NCI-H187 (cell line): ENCODE results near the gene REV1.

Experiments
- DNase-seq, 2 experiments: peaks; one replicate each; lab custom pipeline; 2025; lab: John Stamatoyannopoulos, UW

Gene REV1

DNA sequence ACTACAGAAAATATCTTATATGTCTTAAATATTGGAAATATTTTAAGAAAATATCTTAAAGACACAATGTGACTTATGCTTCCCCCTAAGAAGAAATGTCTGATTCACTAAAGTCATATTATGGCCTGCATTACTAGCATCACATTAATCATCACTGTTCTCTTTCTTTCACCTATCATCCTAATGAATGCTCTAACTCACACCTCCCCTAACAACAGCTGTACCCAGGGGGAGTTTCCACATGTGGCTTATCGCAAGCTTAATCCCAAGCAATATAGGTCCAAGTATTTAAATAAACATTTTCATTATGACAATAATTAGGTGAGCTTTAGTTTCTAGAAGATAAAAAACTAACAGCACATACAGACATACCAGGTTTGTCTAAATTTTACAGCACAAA, 39.6 kb downstream of the REV1 start:
- no peak for DNase-seq

DNA sequence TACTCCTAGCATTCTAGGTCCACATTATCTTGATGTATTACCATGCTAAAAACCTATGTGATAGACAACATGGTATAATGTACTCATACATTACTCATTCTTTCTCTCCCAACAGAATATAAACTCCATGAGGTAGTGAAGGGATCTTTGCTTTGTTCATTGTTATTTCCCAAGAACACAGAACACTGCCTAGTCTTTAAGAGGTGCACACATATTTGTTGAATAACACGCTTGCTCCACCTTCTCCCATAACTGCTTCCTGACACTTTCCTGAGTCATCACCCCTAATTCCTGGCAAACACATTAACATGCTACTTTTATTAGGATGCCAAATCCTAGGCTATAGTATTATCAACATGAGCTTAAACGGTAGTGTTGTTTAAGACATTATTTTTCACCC, 41.3 kb downstream of the REV1 start:
- DNase-seq, result no peak

DNA sequence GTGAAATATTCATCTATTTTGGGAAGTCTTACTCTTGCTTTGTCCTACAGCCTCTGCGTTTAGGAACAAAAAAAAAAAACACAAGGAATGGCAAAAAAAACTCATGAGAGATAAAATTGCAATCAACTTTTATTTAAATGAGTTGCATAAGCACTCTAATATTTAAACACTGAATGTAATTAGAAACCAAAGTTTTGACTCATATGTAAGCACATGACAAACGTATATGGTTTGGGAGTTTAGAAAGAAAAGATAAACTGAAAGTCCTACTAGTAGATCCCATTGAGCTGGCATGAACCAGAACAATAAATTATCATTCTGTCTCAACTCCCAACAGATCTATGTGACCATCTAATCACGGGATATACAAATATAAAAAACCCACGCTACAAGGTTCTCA, 44.8 kb downstream of the REV1 start:
- no peak for DNase-seq

DNA sequence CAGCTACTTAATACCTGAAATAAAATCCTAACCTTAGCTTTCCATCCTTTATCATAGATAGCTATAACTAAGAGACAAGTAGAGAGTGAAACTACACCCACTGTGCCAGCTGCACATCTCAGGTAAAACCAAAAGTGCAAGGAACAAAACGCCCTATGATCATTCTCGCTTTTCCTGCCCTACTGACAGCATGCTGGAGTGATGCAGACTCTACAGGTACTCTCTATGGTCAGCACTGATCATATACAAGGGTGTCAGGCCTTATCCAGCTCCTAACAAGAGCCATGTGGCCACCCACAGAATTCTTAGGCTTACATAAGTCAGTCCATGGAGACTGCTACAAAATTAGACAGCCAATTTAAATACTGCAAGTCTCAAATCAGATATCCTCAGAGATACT, 45.6 kb downstream of the REV1 start:
- no peak for DNase-seq

DNA sequence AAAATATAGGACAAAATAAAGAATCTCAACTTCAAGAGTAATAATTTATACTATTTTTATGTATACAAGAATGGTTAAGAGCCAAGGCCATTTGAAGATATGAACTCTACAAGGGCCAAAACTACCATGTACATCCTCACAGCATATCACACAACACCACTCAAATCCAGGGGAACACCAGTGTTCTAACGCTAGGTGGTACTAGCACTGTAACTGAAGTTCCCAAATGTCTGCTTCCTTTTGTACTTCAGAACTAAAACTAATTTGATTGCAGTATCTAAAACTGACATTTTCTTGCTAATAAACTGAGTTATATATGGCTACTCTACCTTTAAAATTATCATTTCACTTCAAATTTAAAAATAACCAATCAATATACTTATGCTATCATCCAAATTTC, 47.0 kb downstream of the REV1 start:
- no peak for DNase-seq

DNA sequence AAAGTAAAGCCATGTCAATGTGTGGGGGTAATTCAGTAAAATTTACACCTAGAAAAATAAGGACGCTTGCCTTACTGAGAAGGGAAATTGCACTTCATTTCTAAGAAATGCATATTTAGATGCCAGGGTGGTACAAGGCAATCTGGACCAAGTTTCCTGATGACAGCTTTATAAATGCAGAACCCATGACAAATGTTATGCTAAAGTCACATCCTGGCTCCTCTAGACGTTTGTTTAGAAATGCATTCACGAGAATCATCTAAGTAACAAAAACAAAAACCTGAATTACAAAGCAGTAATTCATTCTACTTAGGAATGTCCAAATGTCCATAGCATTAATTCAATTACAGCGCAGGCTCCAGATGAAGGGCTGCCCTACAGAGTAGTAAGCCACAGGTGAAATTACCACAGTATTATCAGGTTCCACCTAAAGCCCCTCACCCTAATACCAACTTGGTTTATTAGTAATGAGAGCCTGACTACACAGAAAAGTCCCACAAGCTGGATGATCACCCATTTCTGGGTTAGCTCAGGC, 49.8 kb downstream of the REV1 start:
- DNase-seq, result no peak

DNA sequence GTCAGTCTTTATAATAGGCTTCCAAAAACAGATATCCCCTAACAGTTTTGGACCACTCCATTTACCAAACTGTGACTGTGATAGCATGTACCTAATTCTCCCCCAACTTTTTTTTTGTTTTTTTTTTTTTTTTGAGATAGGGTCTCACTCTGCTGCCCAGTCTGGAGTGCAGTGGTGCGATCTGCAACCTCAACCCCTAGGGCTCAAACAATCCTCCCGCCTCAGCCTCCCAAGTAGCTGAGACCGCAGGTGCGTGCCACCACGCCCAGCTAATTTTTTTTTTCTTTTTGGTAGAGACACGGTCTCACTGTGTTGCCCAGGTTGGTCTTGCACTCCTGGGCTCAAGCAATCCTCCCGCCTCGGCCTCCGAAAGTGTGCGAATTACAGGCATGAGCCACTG, 52.9 kb downstream of the REV1 start:
- no peak for DNase-seq

DNA sequence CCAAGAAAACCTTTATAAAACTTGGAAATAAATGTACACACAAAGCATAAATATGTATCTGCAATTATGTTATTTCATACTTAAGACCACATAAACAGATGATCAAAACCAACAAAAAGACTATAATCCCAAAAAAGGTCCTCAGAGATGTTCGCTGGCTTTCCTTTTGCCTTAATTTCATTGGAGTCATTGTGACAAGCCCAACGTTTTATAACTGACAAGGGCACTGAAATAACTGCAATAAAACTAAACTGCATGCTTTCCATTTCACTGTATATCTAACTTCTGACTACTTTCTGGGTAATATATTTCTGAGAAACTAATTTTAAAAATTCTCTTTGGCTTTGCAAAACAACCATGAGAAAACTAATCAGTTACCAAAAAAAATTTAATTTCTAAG, 56.5 kb downstream of the REV1 start:
- no peak for DNase-seq

DNA sequence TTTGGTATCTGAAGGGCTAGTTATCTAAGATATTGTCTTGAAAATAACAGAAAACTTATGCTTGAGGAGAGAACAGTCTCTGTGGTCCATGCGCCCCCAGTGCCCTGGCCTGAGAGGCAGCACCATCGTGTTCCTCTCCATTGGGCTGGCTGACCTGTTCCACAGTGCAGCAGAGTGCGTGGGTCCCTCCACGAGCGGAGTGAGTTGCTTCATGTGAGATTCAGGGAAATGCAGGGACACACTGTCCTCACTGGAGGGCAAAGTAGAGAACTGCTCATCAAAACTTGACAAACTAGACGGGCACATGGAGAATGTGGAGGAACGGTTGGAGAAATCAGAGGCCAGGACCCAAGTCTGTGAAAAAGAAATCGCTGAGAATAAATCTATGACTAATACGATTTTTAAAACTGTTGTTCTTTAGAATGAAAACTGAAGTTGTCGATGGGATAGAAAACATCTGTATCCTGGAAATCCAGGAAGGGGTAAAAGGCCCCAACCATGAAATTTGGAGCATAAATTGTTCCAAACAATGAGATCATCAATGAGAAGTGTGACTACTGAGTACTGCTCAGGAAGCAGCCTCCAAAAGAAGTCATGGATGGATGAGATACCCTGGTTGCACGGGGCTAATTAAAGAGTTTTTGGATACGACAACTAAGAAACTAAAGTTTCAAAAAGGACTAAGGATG, 58.1 kb downstream of the REV1 start:
- no peak for DNase-seq

DNA sequence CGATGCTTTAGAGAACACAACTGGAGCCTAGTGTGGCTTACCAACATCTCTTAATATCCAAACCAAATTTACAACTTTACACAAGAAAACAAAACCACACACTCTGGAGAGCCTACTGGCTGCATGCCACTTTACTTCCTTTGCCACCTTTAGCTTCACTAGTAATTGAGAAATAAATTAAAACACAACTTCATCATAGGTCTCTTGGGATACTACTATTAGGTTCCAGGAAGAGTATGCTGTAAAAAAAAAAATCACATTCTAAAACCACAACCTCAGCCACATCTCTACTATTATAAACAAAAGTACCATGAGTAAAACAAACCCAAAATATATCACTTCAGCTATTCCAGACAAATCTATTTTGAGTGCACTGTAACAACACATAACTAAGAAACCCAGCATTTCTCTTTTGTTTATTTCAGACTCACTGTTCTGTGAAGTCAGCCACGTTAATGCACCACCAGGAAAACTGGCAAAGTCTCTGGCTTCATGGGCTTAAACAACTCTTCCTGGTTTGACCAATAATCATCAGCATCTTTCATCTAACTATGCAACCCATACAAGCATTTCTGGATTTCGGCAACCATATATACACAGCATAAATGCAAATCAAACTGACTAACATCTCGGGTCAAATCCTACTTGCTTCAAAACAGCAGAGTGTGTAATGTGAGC, 59.1 kb downstream of the REV1 start:
- DNase-seq, result no peak

DNA sequence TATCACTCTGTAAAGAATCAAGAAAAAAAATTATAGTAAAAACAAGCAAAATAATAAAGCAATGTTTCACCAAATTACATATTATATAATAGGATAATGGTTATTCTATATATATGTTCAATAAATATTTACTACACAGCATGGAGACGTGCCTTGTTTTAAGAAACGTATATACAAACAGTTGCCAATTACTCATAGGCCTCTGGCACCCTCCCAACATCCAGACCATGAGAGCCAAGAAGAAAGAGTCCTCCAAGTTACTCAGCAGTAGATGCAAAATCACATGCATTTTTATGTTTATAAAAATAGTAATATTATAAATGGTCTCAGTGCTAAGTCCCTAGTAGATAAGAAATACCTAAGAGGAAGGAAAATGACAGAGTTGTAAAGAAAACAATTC, 64.8 kb downstream of the REV1 start:
- DNase-seq, result no peak

DNA sequence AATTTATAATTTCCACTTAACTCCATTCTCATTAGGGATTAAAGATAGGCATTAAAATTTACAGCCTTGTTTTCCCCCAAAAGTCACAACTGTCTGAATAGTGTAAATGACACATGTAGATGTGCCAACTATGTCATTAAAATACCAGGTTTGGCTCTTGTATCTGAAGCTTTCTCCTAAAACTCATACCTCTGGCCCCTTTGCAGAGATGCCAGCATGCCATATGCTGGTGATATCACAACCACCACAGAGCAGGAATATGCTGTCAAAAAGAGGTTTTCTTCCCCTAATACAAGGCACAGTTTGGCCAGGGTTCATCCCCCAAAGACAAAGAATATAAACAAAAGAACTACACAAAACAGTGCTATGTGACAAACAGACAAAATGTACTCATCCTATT, 65.4 kb downstream of the REV1 start:
- no peak for DNase-seq

DNA sequence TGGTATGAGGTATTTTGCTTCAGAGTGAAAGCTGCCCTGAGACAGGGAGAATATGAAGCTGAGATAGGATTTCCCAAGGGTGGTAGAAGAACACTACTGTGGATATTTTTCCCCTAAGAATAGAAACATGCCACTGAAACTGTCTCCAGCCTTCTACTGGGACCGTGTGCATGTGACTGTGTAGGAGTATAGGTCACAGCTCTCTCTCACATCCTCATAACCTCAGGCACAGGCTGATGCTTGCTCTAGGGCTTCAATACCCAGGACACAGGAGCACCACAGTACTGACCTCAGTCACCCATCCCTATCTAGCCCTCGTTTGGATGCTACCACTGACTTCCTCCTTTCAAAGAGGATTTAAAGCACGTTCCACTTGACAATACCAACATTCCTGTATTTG, 67.2 kb downstream of the REV1 start:
- DNase-seq, result no peak

DNA sequence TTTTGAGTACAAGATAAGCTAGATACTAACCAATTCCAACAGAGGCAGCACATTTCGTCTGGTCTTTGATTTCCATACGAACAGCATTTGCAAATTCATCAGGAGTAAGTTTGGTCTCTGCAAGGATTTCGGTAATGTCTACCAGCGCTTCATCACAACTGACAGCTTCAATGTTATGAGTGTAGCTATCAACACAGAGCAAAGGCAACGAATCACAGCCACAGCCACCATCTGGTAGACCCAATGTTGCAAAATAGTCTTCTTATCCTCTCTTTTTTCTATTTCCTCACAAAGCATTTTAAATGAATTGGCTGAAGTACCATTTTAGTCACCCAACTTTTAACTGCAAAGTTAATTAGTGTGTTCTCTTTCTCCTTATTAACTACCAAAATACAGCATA, 68.3 kb downstream of the REV1 start:
- DNase-seq, result no peak

DNA sequence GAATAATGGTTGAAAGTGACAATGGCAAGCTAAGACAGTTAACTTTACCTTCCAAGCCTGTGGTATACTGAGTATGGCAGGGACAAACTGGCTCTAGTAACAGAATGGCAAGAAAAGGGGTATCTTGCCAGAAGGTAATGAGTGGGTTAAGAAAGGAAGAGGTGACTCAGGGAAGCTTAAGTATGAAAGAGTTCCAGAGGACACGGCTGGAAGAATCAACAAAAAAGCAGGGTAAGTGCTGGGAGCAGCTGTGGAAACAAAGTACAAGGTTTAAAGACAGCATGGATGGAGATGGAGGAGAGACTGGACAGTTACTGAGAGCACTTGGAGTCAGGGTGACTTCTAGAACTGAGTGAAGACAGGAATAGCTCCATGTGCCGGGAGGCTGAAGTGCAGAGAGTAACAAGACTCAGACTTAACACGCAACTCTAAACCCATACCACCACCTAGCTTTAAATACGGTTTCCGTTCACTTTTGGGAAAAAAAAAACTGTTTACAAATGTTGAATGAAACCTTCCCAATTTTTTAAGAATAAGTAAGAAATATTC, 69.0 kb downstream of the REV1 start:
- no peak for DNase-seq

DNA sequence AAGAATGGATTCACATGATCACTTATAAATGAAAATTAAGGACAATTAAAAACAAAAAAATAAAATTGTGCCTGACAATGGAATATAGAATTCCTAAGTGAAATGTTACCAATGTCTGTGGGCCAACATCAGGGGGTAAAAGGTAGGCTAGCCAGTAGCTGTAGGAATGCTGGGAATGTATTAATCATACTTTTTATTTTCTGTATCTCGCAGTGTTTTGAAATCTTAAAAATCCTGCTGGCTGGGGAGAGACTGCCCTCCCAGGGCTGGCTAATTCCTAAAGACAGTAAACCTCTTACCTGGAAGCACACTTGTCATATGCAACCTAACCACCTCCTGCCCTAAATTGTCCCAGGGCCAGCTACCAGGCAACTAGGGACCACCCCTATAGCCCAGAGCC, 69.8 kb downstream of the REV1 start:
- no peak for DNase-seq

DNA sequence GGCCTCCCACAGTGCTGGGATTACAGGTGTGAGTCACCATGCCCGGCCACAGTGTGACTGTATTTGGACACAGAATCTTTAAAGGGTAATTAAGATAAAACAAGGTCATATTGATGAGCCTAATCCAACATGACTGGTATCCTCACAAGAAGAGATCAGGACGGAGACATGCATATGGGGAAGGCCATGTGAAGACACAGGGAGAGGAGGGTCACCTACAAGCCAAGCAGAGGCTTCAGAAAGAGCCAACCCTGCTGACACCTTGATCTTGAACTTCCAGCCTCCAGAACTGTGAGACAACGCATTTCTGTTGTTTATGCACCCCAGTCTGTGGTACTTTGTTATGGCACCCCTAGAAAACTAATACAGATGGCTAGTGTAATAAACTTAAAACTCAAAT, 72.4 kb downstream of the REV1 start:
- no peak for DNase-seq

DNA sequence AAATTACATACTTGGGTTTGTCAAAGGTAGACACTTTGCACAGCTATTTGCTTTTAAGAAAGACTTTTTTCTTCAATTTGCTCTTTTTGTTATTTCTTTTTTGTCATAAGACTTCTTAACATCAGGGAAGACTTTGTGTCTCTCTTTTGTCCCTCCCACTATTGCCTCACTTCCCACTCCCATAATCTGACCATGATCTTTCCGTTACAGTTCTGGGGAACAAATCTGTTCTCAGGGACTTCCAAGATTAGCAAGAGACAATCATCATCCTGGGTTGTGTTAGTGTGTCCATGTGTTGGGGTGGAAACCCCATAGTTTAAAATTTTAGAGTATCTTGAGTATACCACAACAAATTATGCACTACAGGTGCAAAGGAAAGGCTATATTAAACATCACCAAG, 75.3 kb downstream of the REV1 start:
- DNase-seq, result no peak

DNA sequence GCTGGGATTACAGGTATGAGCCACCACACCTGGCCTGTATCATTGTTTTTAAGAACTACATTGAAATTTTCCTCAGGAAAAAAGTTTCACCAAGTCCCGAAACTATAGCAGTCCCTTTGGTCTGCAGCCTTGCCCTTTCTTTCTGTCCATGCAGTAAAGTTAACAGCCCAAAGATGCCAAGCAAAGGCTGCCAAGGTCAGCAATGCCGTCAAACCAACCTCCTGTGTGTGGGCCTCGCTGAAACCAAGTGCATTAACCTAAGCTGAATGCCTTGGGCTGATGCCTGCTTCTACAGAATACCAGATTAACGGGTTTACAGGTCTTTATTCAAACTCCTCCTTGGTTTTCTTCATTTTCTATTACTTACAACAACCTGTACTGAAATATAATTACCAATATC, 79.5 kb downstream of the REV1 start:
- DNase-seq, result no peak

DNA sequence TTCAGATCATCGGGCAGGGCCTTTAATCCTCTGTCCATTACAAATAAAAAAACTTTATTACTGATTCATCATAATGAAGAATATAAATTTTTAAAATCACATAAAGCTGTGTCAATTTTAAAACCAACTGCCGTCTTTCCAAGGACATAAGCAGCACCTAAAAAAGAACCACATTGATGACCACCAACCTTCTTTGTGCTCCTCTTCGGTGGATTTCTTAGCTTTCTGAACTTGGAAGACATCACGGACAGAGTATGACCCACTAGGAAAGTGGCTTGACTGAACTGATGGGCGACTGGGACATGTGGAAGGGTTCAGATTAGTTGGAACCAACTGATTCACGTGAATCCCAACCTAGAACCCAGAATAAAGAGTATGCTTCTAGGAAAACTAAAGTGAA, 83.7 kb downstream of the REV1 start:
- DNase-seq, result no peak

DNA sequence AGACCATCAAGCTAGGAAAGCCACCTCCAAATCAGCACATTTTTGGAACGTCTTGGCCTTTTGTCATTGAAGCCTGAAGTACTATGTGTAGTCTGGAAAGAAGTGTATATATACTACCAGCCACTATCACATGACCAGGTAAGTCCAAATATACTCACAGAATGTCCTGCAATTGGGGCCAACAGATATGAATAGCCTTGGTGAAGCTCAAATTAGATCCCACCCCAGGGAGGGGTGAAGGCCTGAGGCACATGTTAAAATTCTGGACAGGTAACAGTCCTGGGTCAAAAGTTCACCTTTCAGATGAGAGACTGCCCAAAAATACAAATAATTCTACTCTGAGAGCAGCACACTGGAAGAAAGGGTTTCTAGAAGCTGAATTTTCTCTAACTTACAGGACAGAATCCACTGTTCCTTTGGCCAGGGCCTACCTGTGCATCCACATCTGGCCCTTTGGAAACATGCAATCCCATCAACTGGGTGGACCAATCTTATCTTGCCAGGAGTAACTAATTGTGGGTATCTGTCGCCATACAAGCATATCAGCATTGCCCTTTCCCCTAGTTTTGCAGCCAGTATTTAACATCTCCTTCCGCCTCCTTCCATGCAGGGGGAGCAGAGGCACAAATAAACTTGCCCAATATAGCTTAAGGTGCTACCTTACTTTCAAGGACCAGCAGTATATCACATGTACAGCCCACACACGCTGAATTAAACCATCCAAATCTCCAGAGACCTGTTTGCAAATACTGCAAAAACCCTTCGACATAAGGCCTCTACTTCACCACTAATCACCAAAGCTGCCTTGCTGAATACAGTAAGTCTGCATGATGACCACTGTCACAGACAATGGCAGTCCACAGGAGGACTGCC, 84.8 kb downstream of the REV1 start:
- no peak for DNase-seq

DNA sequence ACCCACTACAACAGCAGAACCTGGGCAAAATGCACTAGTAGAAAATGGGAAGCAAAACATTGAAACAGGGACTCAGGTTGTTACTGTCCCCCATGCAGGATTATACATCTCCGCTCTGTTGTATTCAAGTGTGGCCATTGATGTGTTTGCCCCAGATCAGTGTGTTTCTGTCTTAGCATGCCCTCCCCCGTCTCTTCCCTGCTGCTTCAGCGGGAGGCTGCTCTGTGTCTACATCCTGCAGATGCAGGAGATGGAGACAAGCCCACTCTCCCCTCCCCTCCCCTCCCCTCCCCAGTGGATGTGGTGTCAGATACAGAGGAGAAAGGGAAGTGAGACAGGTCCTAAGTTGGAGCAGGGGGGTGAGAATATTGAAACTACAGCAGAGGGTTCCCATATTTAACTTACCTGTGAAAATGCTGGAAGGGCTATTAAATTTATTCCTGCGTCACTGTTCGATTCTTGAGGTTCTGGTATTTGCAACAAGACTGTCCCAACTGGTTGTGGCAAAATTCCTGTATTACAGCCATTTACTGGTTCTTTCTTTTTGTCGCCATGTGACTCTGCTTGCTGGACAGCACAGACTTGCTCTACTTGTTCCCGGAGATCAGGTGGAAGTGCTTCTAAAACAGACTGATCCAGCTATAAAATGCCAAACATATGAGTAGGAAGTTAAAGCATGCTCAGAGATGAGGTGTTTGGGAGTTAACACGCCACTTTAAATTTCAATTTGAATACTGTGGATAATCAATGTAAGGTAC, 85.6 kb downstream of the REV1 start:
- no peak for DNase-seq
